Measurements from ENCODE around the gene LPCAT1. TPM values are rescaled to one million over a fixed set of nuclear protein-coding genes. Genes with fewer than 3 reads are reported as not detected.

Gene LPCAT1
- total and polyA plus RNA-seq, 2 experiments from 2014 or later = 22.2 to 48.4 TPM

DNA sequence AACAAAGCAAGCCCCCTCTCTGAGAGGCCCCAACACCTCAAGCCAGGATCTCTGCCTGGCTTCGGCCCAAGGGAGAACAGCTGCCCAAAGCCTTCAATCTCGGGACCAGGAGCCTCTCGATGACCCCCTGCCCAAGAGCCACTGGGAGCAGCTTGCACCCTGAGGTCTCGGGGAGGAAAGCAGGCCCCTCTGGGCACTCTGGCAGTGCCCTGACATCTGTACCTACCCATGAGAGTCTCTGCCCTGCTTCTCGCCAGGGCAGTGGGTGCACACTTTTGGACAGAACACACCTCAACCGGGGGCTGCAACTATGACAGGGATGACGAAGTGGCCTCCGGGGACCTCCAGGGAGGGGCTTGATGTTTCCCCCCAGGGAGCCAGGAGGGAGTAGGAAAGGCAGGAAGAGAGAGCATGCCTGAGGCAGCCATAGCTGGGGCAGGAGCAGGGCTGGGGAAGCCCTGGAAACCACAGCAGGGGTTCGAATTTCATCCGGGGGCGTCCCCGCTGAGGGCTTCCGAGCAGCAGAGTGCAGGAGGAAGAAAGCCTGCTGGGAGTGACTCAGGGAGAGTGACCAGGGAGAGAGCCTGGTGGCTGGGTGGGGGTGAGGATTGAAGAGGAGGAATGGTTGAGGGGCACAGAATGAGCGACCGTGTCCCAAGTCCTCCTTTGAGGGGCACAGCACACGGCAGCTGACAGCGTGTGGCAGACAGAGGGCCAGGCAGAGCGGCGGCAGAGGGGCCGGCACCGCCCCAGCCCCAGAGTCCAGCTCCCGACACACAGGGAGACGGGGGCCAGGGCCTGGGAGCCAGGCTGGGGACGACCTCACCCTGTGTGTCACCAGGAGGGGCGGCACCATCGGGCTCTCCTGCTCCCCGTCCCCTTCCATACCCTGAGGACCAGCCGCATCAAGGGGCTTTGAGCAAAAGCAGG lies 1.8 kb downstream of the LPCAT1 start:
- H2AFZ ChIP-seq = peak overlapping the region; percentile 20; the same call in 1 of the 2 replicates
- peaks cover 3% of the 10 kb centered on the region; the same call in 1 of the 2 replicates for H3K36me3 ChIP-seq (ENCODE audit: low read depth)
- peak overlapping the region; percentile 64 for H3K27ac ChIP-seq
- H3K9me2 ChIP-seq (ENCODE audit: insufficient read depth) = no peaks in the 10 kb centered on the region
- peaks cover 16% of the 10 kb centered on the region for H3K4me1 ChIP-seq (ENCODE audit: insufficient read depth)
- no peaks in the 10 kb centered on the region for H3K9me3 ChIP-seq (ENCODE audit: low read depth)
- peak; percentile 90 for DNase-seq
- in situ Hi-C loops (cut with MboI) = no loop called here
- TF ChIP-seq EZH2phosphoT487 (IDR thresholded peaks at IDR 0.05; ENCODE audit: insufficient read depth, low read depth) (no peak), EZH2 (IDR thresholded peaks at IDR 0.05; ENCODE audit: insufficient read depth, poor library complexity, severe bottlenecking) (no peak)
- no peaks in the 10 kb centered on the region for H3K27me3 ChIP-seq (replicated peaks; ENCODE audit: insufficient read depth)
- H3K4me2 ChIP-seq (ENCODE audit: unreplicated experiment) = peak overlapping the region; percentile 70
- H3K9ac ChIP-seq = peak overlapping the region; percentile 97
- H4K20me1 ChIP-seq (ENCODE audit: insufficient read depth) = no peaks in the 10 kb centered on the region; the same call in 1 of the 2 replicates
- H3K4me3 ChIP-seq = peak overlapping the region; percentile 83
- 12 to 13% methylated on average over 24 to 25 of the region's 28 CpGs for WGBS, 2 experiments (ENCODE audit: low coverage in 1 of 2, low lambda C conversion rate in 2 of 2, missing lambda C conversion rate in 2 of 2)
- H3K79me2 ChIP-seq (ENCODE audit: insufficient read depth) = peaks cover 63% of the 10 kb centered on the region
- H3F3A ChIP-seq (ENCODE audit: insufficient read depth) = peaks cover 5% of the 10 kb centered on the region; the same call in 1 of the 2 replicates

GRCh38 chr5:1520791-1521453 lies 2.8 kb downstream of the LPCAT1 start:
- WGBS, 2 experiments (ENCODE audit: low coverage in 1 of 2, low lambda C conversion rate in 2 of 2, missing lambda C conversion rate in 2 of 2) = 94 to 95% methylated on average over 12 to 13 of the region's 13 CpGs
- H3K4me2 ChIP-seq (ENCODE audit: unreplicated experiment) = no peak overlapping the region

GRCh38 chr5:1519631-1520210 lies 4.0 kb downstream of the LPCAT1 start:
- Histone ChIP-seq H3K79me2 (ENCODE audit: insufficient read depth) (peaks cover 83% of the 10 kb centered on the region), H3K36me3 (ENCODE audit: low read depth) (peaks cover 3% of the 10 kb centered on the region; the same call in 1 of the 2 replicates), H3K4me2 (ENCODE audit: unreplicated experiment) (no peak overlapping the region), H3F3A (ENCODE audit: insufficient read depth) (peaks cover 5% of the 10 kb centered on the region), H3K27ac (no peak overlapping the region), H3K9me2 (ENCODE audit: insufficient read depth) (no peaks in the 10 kb centered on the region), H3K9ac (no peak overlapping the region), H2AFZ (no peak overlapping the region), H3K4me1 (ENCODE audit: insufficient read depth) (peaks cover 24% of the 10 kb centered on the region), H3K27me3 (replicated peaks; ENCODE audit: insufficient read depth) (no peaks in the 10 kb centered on the region), H3K9me3 (ENCODE audit: low read depth) (no peaks in the 10 kb centered on the region), H4K20me1 (ENCODE audit: insufficient read depth) (no peaks in the 10 kb centered on the region; the same call in 1 of the 2 replicates), H3K4me3 (no peak overlapping the region)
- 93 to 96% methylated on average over 10 to 12 of the region's 12 CpGs for WGBS, 2 experiments (ENCODE audit: low coverage in 1 of 2, low lambda C conversion rate in 2 of 2, missing lambda C conversion rate in 2 of 2)
- TF ChIP-seq EZH2 (IDR thresholded peaks at IDR 0.05; ENCODE audit: insufficient read depth, poor library complexity, severe bottlenecking) (no peak), EZH2phosphoT487 (IDR thresholded peaks at IDR 0.05; ENCODE audit: insufficient read depth, low read depth) (no peak)
- DNase-seq = no peak
- in situ Hi-C loops (cut with MboI) = no loop called here

More at GRCh38 chr5:1520791-1521453, 2.8 kb downstream of the LPCAT1 start:
- DNase-seq = no peak
- peaks cover 71% of the 10 kb centered on the region for H3K79me2 ChIP-seq (ENCODE audit: insufficient read depth)
- H3K4me3 ChIP-seq = no peak overlapping the region
- no peaks in the 10 kb centered on the region; the same call in 1 of the 2 replicates for H4K20me1 ChIP-seq (ENCODE audit: insufficient read depth)
- in situ Hi-C loops (cut with MboI) = no loop called here
- peaks cover 24% of the 10 kb centered on the region for H3K4me1 ChIP-seq (ENCODE audit: insufficient read depth)
- H2AFZ ChIP-seq = no peak overlapping the region
- H3F3A ChIP-seq (ENCODE audit: insufficient read depth) = peaks cover 5% of the 10 kb centered on the region
- peak overlapping the region; percentile 64; the same call in 1 of the 2 replicates for H3K27ac ChIP-seq
- no peaks in the 10 kb centered on the region for H3K9me2 ChIP-seq (ENCODE audit: insufficient read depth)
- no peak overlapping the region for H3K9ac ChIP-seq
- no peaks in the 10 kb centered on the region for H3K27me3 ChIP-seq (replicated peaks; ENCODE audit: insufficient read depth)
- TF ChIP-seq EZH2 (IDR thresholded peaks at IDR 0.05; ENCODE audit: insufficient read depth, poor library complexity, severe bottlenecking) = no peak
- no peak for TF ChIP-seq EZH2phosphoT487 (IDR thresholded peaks at IDR 0.05; ENCODE audit: insufficient read depth, low read depth)
- peaks cover 3% of the 10 kb centered on the region; the same call in 1 of the 2 replicates for H3K36me3 ChIP-seq (ENCODE audit: low read depth)
- H3K9me3 ChIP-seq (ENCODE audit: low read depth) = no peaks in the 10 kb centered on the region

GRCh38 chr5:1517838-1518237 lies 5.9 kb downstream of the LPCAT1 start:
- in situ Hi-C loops (cut with MboI) = no loop called here
- no peaks in the 10 kb centered on the region for H3K27me3 ChIP-seq (replicated peaks; ENCODE audit: insufficient read depth)
- no peaks in the 10 kb centered on the region for H3K9me2 ChIP-seq (ENCODE audit: insufficient read depth)
- peaks cover 5% of the 10 kb centered on the region for H3F3A ChIP-seq (ENCODE audit: insufficient read depth)
- H3K9me3 ChIP-seq (ENCODE audit: low read depth) = no peaks in the 10 kb centered on the region
- H3K79me2 ChIP-seq (ENCODE audit: insufficient read depth) = peaks cover 96% of the 10 kb centered on the region
- no peak overlapping the region for H2AFZ ChIP-seq
- no peak overlapping the region for H3K9ac ChIP-seq
- peaks cover 3% of the 10 kb centered on the region; the same call in 1 of the 2 replicates for H4K20me1 ChIP-seq (ENCODE audit: insufficient read depth)
- 90 to 91% methylated on average over 20 of the region's 20 CpGs for WGBS, 2 experiments (ENCODE audit: low coverage in 1 of 2, low lambda C conversion rate in 2 of 2, missing lambda C conversion rate in 2 of 2)
- peaks cover 19% of the 10 kb centered on the region for H3K4me1 ChIP-seq (ENCODE audit: insufficient read depth)
- no peak for DNase-seq
- H3K36me3 ChIP-seq (ENCODE audit: low read depth) = peaks cover 3% of the 10 kb centered on the region; the same call in 1 of the 2 replicates
- no peak overlapping the region for H3K4me2 ChIP-seq (ENCODE audit: unreplicated experiment)
- no peak overlapping the region for H3K27ac ChIP-seq
- TF ChIP-seq EZH2phosphoT487 (IDR thresholded peaks at IDR 0.05; ENCODE audit: insufficient read depth, low read depth) (no peak), EZH2 (IDR thresholded peaks at IDR 0.05; ENCODE audit: insufficient read depth, poor library complexity, severe bottlenecking) (no peak)
- no peak overlapping the region for H3K4me3 ChIP-seq
